Fibroblast of mammary gland (primary cell): Measurements from ENCODE around the gene NISCH.

Experiments used
- DNase-seq: peaks from one replicate; pipeline ENCODE4 v3.0.0-alpha.2; 2010; ENCODE audit warnings: low read depth
- H3K4me3 ChIP-seq: 2 replicates; pipeline ENCODE4 v1.5.1; 2011; ENCODE audit warnings: low read depth, mild to moderate bottlenecking, low read length, moderate library complexity; ENCODE audit not compliant: control insufficient read depth
- TF ChIP-seq, protein P1 (sequence below): conservative IDR thresholded peaks from 2 replicates; pipeline ENCODE4 v1.5.1; 2011; ENCODE audit warnings: low read depth, low read length, inconsistent platforms; ENCODE audit not compliant: control insufficient read depth, insufficient read depth

The NISCH gene

DNA sequence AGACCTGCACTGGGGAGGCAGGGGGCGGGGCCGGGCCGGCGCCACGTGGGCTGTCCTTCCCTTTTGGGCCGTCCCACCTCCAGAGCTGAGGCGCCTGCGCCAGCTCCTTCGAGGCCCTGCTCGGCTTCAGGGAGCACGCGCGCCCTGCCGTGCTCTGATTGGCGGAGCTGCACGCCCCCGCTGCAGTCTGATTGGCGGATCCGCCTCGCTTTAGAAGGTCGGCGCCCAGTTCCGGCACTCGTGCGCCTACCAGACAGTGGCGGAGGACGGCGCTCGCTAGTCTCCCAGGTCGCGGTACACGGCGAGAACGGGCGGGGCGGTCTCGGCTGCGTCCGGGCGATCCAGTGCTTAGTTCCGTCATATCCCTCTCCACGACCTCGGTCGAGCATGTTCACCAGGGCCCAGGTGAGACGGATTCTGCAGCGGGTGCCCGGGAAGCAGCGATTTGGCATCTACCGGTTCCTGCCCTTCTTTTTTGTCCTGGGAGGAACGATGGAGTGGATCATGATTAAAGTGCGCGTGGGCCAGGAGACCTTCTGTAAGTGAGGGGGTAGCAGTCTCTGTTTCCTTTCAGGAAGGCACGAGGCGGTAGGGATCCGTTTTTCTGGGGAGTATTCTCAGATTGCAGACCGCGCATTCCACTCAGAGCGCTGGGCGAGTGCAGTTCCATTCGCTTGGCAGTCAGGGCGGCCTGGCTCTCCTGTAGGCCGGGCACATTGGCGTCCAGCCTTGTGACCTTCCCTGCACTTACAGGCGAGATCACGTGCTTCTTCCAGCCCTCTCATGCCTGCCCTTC is 81.2 kb downstream of the NISCH start, which contains the start of gene UQCC5:
Gene UQCC5 (plus strand): TSS at position 237 of the 796 bp plus-strand sequence. CDS start 151 bp downstream, at position 388.
- H3K4me3 ChIP-seq, result peak within 1 kb of the TSS; percentile 97
- TF ChIP-seq, protein P1, sequence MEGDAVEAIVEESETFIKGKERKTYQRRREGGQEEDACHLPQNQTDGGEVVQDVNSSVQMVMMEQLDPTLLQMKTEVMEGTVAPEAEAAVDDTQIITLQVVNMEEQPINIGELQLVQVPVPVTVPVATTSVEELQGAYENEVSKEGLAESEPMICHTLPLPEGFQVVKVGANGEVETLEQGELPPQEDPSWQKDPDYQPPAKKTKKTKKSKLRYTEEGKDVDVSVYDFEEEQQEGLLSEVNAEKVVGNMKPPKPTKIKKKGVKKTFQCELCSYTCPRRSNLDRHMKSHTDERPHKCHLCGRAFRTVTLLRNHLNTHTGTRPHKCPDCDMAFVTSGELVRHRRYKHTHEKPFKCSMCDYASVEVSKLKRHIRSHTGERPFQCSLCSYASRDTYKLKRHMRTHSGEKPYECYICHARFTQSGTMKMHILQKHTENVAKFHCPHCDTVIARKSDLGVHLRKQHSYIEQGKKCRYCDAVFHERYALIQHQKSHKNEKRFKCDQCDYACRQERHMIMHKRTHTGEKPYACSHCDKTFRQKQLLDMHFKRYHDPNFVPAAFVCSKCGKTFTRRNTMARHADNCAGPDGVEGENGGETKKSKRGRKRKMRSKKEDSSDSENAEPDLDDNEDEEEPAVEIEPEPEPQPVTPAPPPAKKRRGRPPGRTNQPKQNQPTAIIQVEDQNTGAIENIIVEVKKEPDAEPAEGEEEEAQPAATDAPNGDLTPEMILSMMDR, result no peak
- DNase-seq, result peak; percentile 97

DNA sequence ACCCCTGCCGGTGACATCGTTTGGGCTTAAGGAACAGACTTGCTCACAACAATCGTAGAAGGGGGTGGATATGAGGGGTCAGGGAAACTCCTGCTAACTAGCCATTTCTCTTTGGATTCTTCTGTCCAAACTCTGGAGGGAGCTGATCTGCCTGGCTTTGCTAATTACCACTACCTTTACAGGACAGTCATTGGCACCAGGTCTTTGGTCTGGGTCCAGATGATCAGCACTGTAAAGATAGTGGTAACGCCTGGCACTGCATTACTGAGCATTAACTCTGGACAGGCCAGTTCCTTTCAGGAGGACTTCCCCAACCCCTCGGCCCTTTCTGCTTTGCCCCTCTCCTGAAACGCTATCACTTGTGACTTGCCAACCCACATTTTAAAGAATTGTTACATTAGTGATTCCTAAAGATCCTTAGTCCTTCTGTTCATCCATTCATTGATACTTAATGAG is 81.8 kb downstream of the NISCH start:
- DNase-seq, result no peak
- peak overlapping the region; percentile 97 for H3K4me3 ChIP-seq
- TF ChIP-seq, protein P1, result no peak

GRCh38 chr3:52537726-52538421 is 82.5 kb downstream of the NISCH start:
- H3K4me3 ChIP-seq, result peak overlapping the region; percentile 97
- TF ChIP-seq, protein P1, result no peak
- no peak for DNase-seq

DNA sequence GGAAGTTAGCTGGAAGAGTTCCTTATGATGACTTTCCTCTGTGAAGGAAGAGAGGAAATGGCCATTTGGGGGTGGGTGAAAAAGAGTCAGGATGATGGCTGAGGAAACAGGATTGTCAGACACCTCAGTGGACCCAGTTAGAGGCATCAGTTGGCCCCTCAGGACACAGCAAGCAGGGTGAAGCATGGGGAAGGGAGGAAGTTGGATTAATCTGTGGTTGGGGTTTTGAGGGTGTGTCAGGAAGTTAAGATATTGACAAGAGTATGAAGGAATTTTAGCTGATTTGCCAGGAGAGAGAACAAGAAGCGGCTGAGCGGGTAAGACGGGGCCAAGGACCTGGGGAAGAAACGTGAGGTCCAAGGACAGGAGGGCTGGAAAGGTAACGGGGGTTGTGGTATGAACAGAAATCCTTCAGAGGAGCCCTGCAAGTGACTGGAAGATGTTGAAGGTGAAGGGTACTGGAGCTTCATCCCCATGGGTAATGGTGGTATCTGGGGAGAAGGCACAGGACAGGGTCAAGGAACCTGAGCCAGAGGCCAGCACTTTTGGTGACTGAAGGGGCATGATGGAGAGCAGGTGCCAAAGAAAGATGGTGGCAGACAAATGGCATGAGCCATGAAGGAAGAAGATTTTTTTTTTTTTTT is 83.7 kb downstream of the NISCH start:
- DNase-seq, result no peak
- TF ChIP-seq, protein P1, result no peak
- peak overlapping the region; percentile 2 for H3K4me3 ChIP-seq

DNA sequence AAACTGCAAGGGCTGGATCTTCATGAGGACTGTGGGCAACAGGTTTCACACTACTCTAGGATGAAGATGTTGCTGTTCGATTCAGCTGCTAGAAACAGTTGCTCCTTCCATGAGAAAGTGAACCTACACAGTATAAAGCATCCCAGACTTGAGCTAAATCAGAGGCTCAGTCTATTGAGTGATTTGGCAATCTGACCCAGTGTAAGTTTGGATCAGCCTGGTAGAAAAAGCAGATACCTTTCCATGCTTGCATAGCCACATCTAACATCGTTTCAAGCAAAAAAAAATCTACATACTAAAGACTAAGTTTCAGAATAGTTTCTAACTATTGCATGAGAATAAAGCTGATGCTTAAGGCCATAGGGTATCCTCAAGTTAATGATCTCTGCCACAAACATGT is 85.6 kb downstream of the NISCH start:
- H3K4me3 ChIP-seq, result no peak overlapping the region
- no peak for DNase-seq
- TF ChIP-seq, protein P1, result no peak
